Right lung (tissue), 5 donors: ENCODE data around the gene SUGP1. TPM values are rescaled to one million over a fixed set of nuclear protein-coding genes. Genes with fewer than 3 reads are reported as not detected.

Source experiments
- DNase-seq, 2 donors: peaks; one replicate each; pipeline ENCODE4 v3.0.0-alpha.2; 2013
- polyA plus RNA-seq, 5 donors: library from polyadenylated mRNA; unstranded; fragments of 120-200 nt; gene quantifications; one replicate each; pipeline versions ENCODE4 v1.2.1 to v1.2.3, GENCODE V29; 2013; ENCODE audit warnings: inconsistent platforms in 1 of 5, low replicate concordance in 1 of 5; ENCODE audit not compliant: insufficient read length in 5 of 5, insufficient read depth in 1 of 5

Gene SUGP1
- polyA plus RNA-seq, 5 donors, result 38.6 to 57.1 (median 50.4) TPM

DNA sequence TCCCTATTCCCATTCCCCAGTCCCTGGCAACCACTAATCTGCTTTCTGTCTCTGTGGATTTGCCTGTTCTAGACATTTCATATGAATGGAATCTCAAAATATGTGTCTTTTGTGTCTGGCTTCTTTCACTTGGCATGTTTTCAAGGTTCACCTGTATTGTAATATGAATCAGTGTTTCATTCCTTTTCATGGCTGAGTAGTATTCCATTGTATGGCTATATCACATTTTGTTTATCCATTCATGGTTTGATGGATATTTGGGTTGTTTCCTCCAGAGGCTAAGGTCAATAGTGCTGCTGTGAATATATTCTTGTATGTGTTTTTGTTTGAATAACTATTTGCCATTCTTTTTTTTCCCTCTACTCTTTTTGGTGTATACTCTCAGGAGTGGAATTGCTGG is 84.1 kb downstream of the SUGP1 start:
- no peak for DNase-seq

GRCh38 chr19:19234220-19234816 is 86.0 kb downstream of the SUGP1 start:
- DNase-seq, result no peak

- DNase-seq, result no peak
These were observed 88.0 kb downstream of the SUGP1 start for GRCh38 chr19:19232261-19232721.

DNA sequence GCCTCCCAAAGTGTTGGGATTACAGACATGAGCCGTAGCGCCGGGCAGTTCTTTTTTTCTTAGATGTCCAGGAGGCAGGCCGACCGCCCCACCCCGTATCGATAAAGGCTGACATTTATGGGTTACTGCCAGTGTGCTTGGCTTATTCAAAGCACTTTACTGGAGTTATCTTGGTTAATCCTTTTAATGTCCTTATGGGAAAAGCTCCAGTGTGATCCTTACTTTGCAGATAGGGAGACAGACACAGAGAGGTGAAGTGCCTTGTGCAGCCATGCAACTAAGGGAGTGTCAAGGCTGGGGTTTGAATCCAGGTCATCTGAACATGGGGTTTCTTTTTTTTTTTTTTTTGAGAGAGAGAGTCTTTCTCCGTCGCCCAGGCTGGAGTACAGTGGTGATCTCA is 89.3 kb downstream of the SUGP1 start:
- no peak for DNase-seq

DNA sequence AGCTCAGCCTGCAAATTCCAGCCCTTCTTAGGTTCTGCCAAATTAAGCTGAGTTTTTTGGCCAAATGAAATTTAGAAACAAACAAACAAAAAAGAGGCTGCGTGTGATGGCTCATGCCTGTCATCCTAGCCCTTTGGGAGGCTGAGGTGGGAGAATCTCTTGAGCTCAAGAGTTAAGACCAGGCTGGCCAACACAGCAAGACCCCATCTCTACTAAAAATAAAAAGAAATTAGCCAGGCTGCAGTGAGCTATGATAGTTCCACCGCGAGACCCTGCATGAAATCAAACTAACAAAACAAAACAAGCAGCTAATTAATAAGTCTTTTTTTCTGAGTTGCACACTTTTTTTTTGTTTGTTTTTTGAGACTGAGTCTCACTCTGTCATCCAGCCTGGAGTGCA is 90.6 kb downstream of the SUGP1 start:
- DNase-seq, result no peak

GRCh38 chr19:19227217-19227616 is 93.1 kb downstream of the SUGP1 start:
- DNase-seq, result no peak

- DNase-seq, result no peak
These were observed 93.6 kb downstream of the SUGP1 start for GRCh38 chr19:19226663-19227062.

GRCh38 chr19:19226204-19226603 is 94.1 kb downstream of the SUGP1 start:
- no peak for DNase-seq

Other genes with a start within 250 kb of the SUGP1 start
- gene TMEM161A, start 182.0 kb downstream of the SUGP1 start, polyA plus RNA-seq, result 10 to 100 TPM; 19.4 to 31.3 (median 25.3) TPM
- gene MEF2B, start 150.2 kb downstream of the SUGP1 start, polyA plus RNA-seq, result 1 to 10 TPM; 1.5 to 3.6 (median 3.5) TPM
- 10 to 100 TPM; 16.3 to 20.7 (median 17.6) TPM for gene BORCS8, start 128.4 kb downstream of the SUGP1 start, polyA plus RNA-seq
- gene RFXANK, start 128.3 kb downstream of the SUGP1 start, polyA plus RNA-seq, result 10 to 100 TPM; 55.3 to 88.3 (median 68.3) TPM
- gene NR2C2AP, start 117.1 kb downstream of the SUGP1 start, polyA plus RNA-seq, result 10 to 100 TPM in 4 of 5 donors, 1 to 10 TPM in 1; 9.4 to 14.9 (median 12.6) TPM
- gene NCAN, start 108.6 kb downstream of the SUGP1 start, polyA plus RNA-seq, result under 1 TPM; 0.03 to 0.09 (median 0.05) TPM
- 1 to 10 TPM; 4.9 to 9.1 (median 6.0) TPM for gene TM6SF2, start 47.2 kb downstream of the SUGP1 start, polyA plus RNA-seq
- gene MAU2, start 320 bp upstream of the SUGP1 start, polyA plus RNA-seq, result 10 to 100 TPM; 49.9 to 81.4 (median 61.9) TPM
- gene GATAD2A, start 85.2 kb upstream of the SUGP1 start, polyA plus RNA-seq, result 10 to 100 TPM; 33.1 to 57.9 (median 43.8) TPM
- 1 to 10 TPM in 3 of 5 donors, under 1 TPM in 2; 0.69 to 1.6 (median 1.2) TPM for gene TSSK6, start 195.0 kb upstream of the SUGP1 start, polyA plus RNA-seq
- 100 to 1,000 TPM; 177 to 282 (median 180) TPM for gene NDUFA13, start 195.7 kb upstream of the SUGP1 start, polyA plus RNA-seq
- gene YJEFN3, start 208.4 kb upstream of the SUGP1 start, polyA plus RNA-seq, result 10 to 100 TPM; 10.1 to 14.8 (median 11.6) TPM
- 1 to 10 TPM in 1 of 5 donors, under 1 TPM in 4; 0.16 to 1.0 (median 0.35) TPM for gene CILP2, start 217.8 kb upstream of the SUGP1 start, polyA plus RNA-seq